Upper lobe of left lung (tissue), 6 donors: ENCODE results near the gene ACRBP. TPM values are rescaled to one million over a fixed set of nuclear protein-coding genes. Genes with fewer than 3 reads are reported as not detected.

ENCODE experiments used
- ATAC-seq, 2 donors: fragments of 200-7000 bp; cut with Tn5 transposase; one replicate each; pipeline ENCODE4 v1.9.1; 2022; ENCODE audit warnings: mild to moderate bottlenecking in 2 of 2, moderate library complexity in 2 of 2; ENCODE audit not compliant: low FRiP score in 2 of 2
- DNase-seq, 2 donors: peaks; one replicate each; pipeline ENCODE4 v3.0.0-alpha.2; 2019 to 2020
- H3K27ac ChIP-seq, 4 donors: fragments of 200-600 bp; sonication (generic); one replicate each; pipeline ENCODE4 v1.5.1; 2016 to 2019
- H3K27me3 ChIP-seq, 4 donors: fragments of 200-600 bp; sonication (generic); one replicate each; pipeline ENCODE4 v1.5.1; 2017 to 2019
- H3K36me3 ChIP-seq, 4 donors: fragments of 200-600 bp; sonication (generic); one replicate each; pipeline ENCODE4 v1.5.1; 2016 to 2019
- H3K4me1 ChIP-seq, 4 donors: fragments of 200-600 bp; sonication (generic); one replicate each; pipeline ENCODE4 v1.5.1; 2018 to 2019
- H3K4me3 ChIP-seq, 4 donors: fragments of 200-600 bp; sonication (generic); one replicate each; pipeline ENCODE4 v1.5.1; 2017 to 2019; ENCODE audit warnings: mild to moderate bottlenecking in 2 of 4, moderate library complexity in 1 of 4
- H3K9me3 ChIP-seq, 4 donors: fragments of 200-600 bp; sonication (generic); one replicate each; pipeline ENCODE4 v1.5.1; 2018 to 2019
- EP300 ChIP-seq, 4 donors: sonication (generic); formaldehyde crosslinking; IDR thresholded peaks; one replicate each; pipeline ENCODE4 v1.5.1; 2017; ENCODE audit warnings: antibody characterized with exemption in 4 of 4, control low read depth in 2 of 4
- POLR2A ChIP-seq, 4 donors: fragments of 450-650 bp; IDR thresholded peaks; one replicate each; pipeline ENCODE4 v1.5.1; 2016 to 2017; ENCODE audit warnings: antibody characterized with exemption in 4 of 4, mild to moderate bottlenecking in 2 of 4
- POLR2AphosphoS5 ChIP-seq, 2 donors: sonication (generic); formaldehyde crosslinking; IDR thresholded peaks; one replicate each; pipeline ENCODE4 v1.5.1; 2017; ENCODE audit warnings: antibody characterized with exemption in 2 of 2
- WGBS, 2 donors: methylation state at CpG; one replicate each; pipeline ENCODE4 v1.1.5; 2017 to 2018; 5-methylcytosine and 5-hydroxymethylcytosine counted together
- total RNA-seq, 6 donors: library from RNA; depleted of rRNA in 4 of 6; stranded (reverse); fragments of >200 nt in 4 of 6; gene quantifications; one replicate each; pipeline versions ENCODE4 v1.1.0 to v1.2.1, GENCODE V29; 2016 to 2021
- TF ChIP-seq, protein P1 (sequence below), 6 experiments: fragments of 450-650 bp in 4 of 6; fragments of 200-600 bp in 2 of 6; sonication (generic) in 2 of 6; IDR thresholded peaks; one replicate each; pipeline ENCODE4 v1.5.1; 2016 to 2019; ENCODE audit warnings: antibody characterized with exemption in 6 of 6
- donor health status: DM: no; HTN: no; CAD: no; lungs with moderate emphysema.
- donor health status: DM: no; HTN: yes; CAD: no; lungs with severe emphysema.

ACRBP gene
- total RNA-seq, 6 donors from 2014 or later, result 1.8 to 12.6 (median 5.9) TPM

DNA sequence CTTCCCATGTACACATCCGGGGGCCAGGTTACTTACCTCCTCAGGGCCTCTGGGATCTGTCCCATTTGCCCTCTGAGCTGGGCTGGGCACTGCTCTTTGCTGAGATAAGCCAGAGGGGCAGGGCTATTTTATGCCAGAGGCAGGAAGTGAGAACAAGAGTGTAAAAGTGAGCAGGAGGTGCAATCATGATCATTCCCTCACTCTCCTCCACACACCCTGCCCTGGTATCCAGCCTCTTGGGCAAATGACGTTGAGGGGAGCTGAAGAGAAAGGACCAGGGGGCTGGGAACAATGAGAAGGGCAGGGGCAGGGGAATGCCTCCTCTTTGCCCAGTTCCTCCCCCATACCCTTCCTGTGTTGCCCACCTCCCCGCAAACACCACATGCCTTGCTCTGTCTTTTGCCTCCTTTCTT lies 15.7 kb downstream of the ACRBP start:
- Histone ChIP-seq H3K4me3 (peak overlapping the region in 1 of 4 donors; percentile 13), H3K4me1 (peaks cover 0 to 24% (median 3%) of the 10 kb centered on the region in 4 donors), H3K9me3 (no peaks in the 10 kb centered on the region), H3K36me3 (no peaks in the 10 kb centered on the region), H3K27me3 (no peaks in the 10 kb centered on the region), H3K27ac (peak overlapping the region in 2 of 4 donors; percentile 8 to 54)
- 66% methylated on average over 3 of the region's 3 CpGs for WGBS, 2 donors
- no peak for TF ChIP-seq EP300 (IDR thresholded peaks at IDR 0.05)
- TF ChIP-seq, protein P1, sequence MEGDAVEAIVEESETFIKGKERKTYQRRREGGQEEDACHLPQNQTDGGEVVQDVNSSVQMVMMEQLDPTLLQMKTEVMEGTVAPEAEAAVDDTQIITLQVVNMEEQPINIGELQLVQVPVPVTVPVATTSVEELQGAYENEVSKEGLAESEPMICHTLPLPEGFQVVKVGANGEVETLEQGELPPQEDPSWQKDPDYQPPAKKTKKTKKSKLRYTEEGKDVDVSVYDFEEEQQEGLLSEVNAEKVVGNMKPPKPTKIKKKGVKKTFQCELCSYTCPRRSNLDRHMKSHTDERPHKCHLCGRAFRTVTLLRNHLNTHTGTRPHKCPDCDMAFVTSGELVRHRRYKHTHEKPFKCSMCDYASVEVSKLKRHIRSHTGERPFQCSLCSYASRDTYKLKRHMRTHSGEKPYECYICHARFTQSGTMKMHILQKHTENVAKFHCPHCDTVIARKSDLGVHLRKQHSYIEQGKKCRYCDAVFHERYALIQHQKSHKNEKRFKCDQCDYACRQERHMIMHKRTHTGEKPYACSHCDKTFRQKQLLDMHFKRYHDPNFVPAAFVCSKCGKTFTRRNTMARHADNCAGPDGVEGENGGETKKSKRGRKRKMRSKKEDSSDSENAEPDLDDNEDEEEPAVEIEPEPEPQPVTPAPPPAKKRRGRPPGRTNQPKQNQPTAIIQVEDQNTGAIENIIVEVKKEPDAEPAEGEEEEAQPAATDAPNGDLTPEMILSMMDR (IDR thresholded peaks at IDR 0.05), result no peak
- TF ChIP-seq POLR2AphosphoS5 (IDR thresholded peaks at IDR 0.05), result no peak
- no peak for TF ChIP-seq POLR2A (IDR thresholded peaks at IDR 0.05)
- DNase-seq (no peak), ATAC-seq (no peak)

DNA sequence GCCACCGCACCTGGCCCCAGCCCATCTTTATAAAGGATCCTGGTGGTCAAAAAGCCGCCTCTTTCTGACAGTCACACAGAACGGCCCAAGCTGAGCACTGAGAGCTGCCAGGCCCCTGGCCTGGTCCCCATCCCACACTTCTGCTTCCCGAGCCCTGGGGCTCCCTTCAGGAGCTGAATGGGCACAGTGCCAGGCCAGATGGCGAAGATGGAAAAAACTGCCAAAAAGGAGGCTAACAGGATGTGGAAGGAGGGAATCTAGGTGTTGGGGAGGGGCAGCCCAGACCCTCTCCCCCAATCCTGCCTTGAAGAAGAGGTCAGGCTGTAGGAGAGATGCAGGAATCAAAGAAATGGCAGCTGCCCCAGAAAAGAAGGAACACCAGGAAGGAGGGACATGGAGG lies 16.5 kb downstream of the ACRBP start:
- WGBS, 2 donors, result 59 to 61% methylated on average over 4 to 5 of the region's 5 CpGs
- H3K27me3 ChIP-seq, result no peaks in the 10 kb centered on the region
- H3K9me3 ChIP-seq, result no peaks in the 10 kb centered on the region
- no peak overlapping the region for H3K4me3 ChIP-seq
- peak overlapping the region in 1 of 4 donors; percentile 7 for H3K27ac ChIP-seq
- ATAC-seq (no peak), DNase-seq (no peak)
- H3K4me1 ChIP-seq, result peaks cover 0 to 18% (median under 1%) of the 10 kb centered on the region in 4 donors
- TF ChIP-seq POLR2A (IDR thresholded peaks at IDR 0.05), result no peak
- TF ChIP-seq POLR2AphosphoS5 (IDR thresholded peaks at IDR 0.05), result no peak
- TF ChIP-seq, protein P1 (IDR thresholded peaks at IDR 0.05), result no peak
- no peak for TF ChIP-seq EP300 (IDR thresholded peaks at IDR 0.05)
- H3K36me3 ChIP-seq, result no peaks in the 10 kb centered on the region

DNA sequence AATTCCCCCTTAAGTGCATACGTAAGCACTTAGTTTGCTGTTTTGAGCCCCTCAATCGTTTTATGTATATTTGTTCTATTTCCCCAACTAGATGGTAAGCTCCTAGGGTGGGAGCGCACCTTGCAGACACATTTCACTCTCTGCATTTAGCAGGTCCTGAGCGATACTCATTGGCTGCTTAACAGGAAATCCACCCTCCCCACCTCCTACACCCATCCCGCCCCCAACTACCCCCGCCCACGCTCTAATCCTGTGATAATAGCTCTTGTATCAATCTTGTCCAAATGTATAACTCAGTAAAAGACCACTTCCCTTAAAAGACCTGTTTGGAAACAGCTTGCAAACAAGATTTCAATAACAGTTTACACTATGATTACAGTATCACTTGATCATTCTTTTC lies 19.6 kb downstream of the ACRBP start:
- no peak for TF ChIP-seq POLR2AphosphoS5 (IDR thresholded peaks at IDR 0.05)
- no peak for TF ChIP-seq EP300 (IDR thresholded peaks at IDR 0.05)
- TF ChIP-seq, protein P1 (IDR thresholded peaks at IDR 0.05), result no peak
- no peak for TF ChIP-seq POLR2A (IDR thresholded peaks at IDR 0.05)
- peak in 1 of 2 donors; percentile 31 for DNase-seq
- no peaks in the 10 kb centered on the region for H3K27me3 ChIP-seq

DNA sequence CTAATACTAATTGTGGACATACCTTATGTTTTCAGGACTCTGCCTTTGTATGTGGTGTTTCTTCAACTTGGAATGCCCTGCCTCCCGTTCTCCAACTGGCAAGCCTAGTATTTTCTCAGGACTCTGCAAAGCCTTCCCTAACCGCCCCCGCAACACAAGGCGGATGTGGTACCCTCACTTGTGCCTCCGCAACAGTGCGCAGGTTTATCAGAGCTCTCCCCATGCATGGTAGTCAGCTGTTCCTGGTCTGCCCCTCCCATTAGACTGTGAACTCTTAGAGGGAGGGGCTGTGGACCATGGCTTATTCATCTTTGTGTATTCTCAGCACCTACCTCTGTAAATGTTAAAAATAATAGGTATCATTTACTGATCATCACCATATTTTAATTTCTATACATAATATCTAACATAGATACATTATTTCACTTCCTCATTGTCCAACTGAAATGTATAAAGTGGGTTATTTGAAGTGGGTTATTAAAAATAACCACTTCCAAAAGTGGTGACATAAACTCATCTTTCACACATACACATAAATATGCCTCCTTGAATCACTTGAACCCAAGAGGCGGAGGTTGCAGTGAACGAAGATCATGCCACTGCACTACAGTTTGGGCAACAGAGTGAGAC lies 20.5 kb downstream of the ACRBP start:
- 68 to 86% methylated on average over 8 of the region's 8 CpGs for WGBS, 2 donors
- TF ChIP-seq POLR2A (IDR thresholded peaks at IDR 0.05) (no peak), POLR2AphosphoS5 (IDR thresholded peaks at IDR 0.05) (no peak), EP300 (IDR thresholded peaks at IDR 0.05) (no peak)
- TF ChIP-seq, protein P1 (IDR thresholded peaks at IDR 0.05), result no peak
- H3K9me3 ChIP-seq, result no peaks in the 10 kb centered on the region
- no peak for DNase-seq
- no peak overlapping the region for H3K4me3 ChIP-seq
- H3K27ac ChIP-seq, result no peak overlapping the region
- no peaks in the 10 kb centered on the region for H3K27me3 ChIP-seq
- H3K4me1 ChIP-seq, result peaks cover 0 to 2% (median 0%) of the 10 kb centered on the region in 4 donors
- no peaks in the 10 kb centered on the region for H3K36me3 ChIP-seq
- no peak for ATAC-seq

More for the DNA sequence above, 19.6 kb downstream of the ACRBP start:
- Histone ChIP-seq H3K4me1 (peaks cover 0 to 11% (median 0%) of the 10 kb centered on the region in 4 donors), H3K4me3 (peak overlapping the region in 3 of 4 donors; percentile 28 to 42 (median 42)), H3K27ac (no peak overlapping the region), H3K36me3 (no peaks in the 10 kb centered on the region), H3K9me3 (no peaks in the 10 kb centered on the region)
- no peak for ATAC-seq
- 22 to 37% methylated on average over 7 of the region's 7 CpGs for WGBS, 2 donors

DNA sequence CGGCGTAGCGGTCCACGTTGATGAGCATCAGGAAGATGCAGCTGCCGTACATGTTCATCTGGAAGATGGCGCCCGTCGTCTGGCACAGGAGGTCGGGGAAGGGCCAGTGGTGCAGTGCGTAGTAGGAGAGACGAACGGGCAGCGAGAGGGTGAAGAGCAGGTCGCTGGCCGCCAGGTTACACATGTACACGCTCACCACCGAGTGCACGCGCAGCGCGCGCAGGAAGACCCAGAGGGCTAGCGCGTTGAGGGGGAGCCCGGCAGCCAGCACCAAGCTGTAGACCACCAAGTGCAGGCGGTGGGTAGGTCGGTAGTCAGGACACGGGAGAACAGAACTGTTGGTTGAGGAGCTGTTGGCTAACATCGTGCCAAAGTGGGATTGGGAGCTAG lies 26.4 kb downstream of the ACRBP start:
- TF ChIP-seq EP300 (IDR thresholded peaks at IDR 0.05) (no peak), POLR2A (IDR thresholded peaks at IDR 0.05) (no peak), POLR2AphosphoS5 (IDR thresholded peaks at IDR 0.05) (no peak)
- TF ChIP-seq, protein P1 (IDR thresholded peaks at IDR 0.05), result no peak
- no peaks in the 10 kb centered on the region for H3K9me3 ChIP-seq
- peak in 1 of 2 donors; percentile 77 for DNase-seq
- H3K4me3 ChIP-seq, result peak overlapping the region in 3 of 4 donors; percentile 16 to 35 (median 21)
- ATAC-seq, result no peak
- WGBS, 2 donors, result 82 to 87% methylated on average over 27 to 28 of the region's 29 CpGs
- H3K4me1 ChIP-seq, result peaks cover 12 to 20% (median 14%) of the 10 kb centered on the region in 4 donors
- no peaks in the 10 kb centered on the region for H3K36me3 ChIP-seq
- H3K27ac ChIP-seq, result no peak overlapping the region
- no peaks in the 10 kb centered on the region for H3K27me3 ChIP-seq
